ENCODE data around the gene SDK1.
"Not testable (repeated sequence)": the region's sequence is repeated elsewhere in the genome, so short reads cannot be mapped to it uniquely, and the experiment has no call there.

The SDK1 gene

DNA sequence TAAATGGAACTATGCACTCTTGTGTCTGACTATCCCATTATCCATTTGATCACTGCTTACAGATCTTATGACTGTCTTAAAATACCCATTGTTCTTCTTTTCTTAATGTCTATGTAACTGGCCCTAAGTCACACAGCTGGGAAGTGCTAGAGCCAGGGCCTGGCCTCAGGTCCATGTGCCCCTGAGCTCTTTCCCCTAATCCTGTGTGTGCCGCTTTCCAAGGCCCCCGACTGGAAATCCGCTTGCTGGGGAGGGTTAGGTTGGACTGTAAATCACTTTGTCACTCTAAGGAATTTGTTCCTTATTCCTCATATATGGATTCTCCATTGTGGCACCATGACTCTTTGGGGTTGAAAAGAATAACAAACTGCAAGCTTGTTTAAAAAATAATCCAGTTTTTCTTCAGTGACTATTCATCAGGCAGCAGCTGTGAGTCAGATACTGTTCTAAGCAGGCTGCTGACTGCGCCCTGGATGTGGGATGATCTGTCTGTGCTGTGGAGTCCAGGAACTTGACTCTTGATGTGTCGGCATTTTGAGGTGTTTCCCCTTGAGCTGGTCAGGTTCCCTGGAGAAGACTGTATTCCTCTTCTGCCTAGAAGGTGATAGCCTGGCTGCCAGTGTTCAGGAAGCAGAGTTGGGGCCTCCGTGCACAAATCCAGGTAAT, 236.3 kb downstream of the SDK1 start:
- DNase-seq (ENCODE audit: low spot score): no peak

DNA sequence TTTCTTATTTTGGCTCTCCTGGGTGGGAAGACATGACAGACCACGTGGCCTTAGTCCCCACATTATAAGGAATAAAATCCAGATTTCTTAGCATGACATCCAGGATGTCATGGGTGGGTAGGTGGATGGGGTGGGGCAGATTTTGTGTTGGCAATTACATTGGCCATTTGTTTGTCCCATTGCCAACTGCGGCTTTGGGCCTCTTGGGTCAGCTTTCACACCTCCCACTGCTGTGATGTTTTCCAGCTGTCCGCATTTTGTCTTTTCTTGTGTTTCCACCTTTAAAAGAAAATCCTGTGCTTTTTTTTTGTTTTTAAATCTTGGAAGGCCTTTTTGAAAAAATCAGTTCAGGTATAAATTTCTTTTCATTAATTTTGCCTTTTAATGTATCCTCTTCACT, 237.0 kb downstream of the SDK1 start:
- no peak for DNase-seq (ENCODE audit: low spot score)

DNA sequence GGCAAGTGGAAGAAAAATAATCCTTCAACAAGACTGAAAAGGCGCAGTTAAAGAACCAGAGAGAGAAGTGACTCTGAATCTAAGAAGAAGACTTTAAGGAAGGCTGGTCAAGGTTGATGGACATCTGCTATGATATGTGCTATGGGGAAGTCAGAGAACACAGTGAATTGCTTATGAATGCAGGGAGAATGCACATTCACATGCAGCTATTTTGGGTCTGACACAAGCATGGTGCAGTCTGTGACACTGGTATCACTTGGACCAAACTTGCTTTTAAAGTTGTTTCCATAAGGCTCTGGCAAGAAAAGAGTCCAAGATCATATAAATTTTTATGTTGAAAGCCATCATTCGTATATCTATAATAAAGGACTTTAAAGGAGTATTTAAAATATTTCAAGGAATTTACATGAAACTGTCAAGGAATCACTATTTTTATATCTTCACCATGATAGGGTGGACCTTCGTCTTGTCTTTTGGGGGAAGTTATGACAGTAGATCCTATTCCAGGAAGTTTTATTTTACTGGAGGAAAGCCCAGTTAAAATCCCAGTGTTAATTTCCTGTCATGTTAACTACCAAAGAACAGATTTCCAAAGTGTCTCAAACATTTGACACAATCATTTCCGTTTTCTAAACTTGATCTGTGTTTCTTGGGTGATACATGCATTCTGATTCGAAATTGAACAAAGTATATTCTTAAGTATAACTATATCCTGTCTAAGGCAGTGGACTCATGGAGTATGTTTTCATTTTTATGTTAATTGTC, 239.6 kb downstream of the SDK1 start:
- no peak for DNase-seq (ENCODE audit: low spot score)

- DNase-seq (ENCODE audit: low spot score): no peak
Observed at GRCh38 chr7:3544202-3544601, 243.2 kb downstream of the SDK1 start.

GRCh38 chr7:3548815-3549214, 247.8 kb downstream of the SDK1 start:
- DNase-seq (ENCODE audit: low spot score): no peak

DNA sequence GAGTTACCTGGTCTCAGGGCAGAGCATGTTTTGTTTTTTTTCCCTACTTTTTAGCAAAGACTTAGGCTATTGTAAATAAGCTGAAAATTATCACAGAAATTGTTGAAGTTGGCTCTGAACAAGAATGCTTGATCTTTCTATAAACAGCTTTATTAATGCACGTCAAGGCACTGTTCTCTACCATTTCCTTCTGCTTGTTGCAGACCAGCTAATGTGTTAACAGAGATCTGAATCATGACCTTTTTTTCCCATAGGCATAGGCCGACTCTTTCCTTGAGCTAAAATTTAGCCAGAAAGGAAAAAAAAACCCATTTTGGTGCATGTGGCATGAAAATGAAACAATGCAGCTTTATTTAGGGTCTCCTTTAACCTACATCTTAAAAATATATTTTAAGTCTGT, 248.5 kb downstream of the SDK1 start:
- DNase-seq (ENCODE audit: low spot score): no peak

GRCh38 chr7:3551536-3551935, 250.5 kb downstream of the SDK1 start:
- no peak for DNase-seq (ENCODE audit: low spot score)

GRCh38 chr7:3552499-3552898, 251.4 kb downstream of the SDK1 start:
- no peak for DNase-seq (ENCODE audit: low spot score)

DNA sequence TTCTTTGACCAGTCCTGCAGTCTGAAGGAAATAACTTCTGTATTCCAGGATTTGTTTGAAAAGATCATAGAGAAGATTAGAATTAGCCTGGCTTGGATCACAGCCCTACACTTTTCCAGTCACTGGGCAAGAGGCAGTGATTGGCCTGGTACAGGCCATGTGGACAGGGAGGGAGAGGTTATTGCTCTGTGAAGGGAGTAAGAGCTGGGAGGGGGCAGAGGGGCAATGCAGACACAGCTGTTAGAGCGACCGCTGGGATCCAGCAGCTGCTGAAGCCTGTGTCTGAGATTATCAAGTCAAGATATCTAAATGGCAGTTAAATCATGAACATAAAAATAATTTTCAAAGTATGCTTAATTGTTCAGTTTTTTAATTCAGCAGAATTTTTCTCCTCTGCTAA, 257.3 kb downstream of the SDK1 start:
- DNase-seq (ENCODE audit: low spot score): no peak

DNA sequence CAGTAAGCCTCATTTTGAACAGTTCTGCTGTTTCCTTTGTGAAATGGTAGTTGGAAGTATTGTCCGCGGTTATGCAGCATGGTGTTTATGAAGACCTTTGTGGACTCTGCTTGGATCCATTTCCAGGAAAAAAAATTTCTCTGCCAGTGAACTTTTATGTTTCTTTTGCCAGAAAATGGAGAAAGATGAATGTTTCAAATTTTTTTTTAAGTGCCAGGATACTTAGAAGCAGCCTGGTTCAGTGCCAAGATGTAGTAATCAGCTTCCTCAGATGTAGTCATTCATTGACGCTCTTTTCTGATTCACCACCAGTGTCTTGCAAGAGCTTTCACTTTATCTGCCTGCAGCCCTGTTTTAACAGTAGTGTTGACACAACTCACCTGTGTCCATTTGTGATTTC, 258.2 kb downstream of the SDK1 start:
- no peak for DNase-seq (ENCODE audit: low spot score)

- DNase-seq (ENCODE audit: low spot score): no peak
Observed at GRCh38 chr7:3560495-3560894, 259.4 kb downstream of the SDK1 start.

DNA sequence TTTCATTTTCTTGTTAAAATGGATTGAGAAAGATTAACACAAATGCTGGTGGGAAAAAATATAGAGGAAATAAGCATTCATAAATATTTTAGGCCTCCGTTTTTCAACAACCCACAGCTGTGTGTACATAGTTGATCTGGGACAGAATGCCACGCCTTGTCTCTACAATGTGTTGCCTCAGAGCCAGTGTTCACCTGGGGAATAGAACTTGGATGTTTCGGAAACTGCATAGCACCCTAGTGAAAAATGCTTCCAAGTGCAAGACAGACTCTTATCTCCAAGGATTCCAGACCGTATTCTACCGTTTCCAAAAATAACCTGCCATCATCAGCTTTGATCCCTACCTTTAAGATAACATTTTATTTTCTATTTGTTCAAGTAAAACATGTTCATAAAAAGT, 260.9 kb downstream of the SDK1 start:
- DNase-seq (ENCODE audit: low spot score): no peak

DNA sequence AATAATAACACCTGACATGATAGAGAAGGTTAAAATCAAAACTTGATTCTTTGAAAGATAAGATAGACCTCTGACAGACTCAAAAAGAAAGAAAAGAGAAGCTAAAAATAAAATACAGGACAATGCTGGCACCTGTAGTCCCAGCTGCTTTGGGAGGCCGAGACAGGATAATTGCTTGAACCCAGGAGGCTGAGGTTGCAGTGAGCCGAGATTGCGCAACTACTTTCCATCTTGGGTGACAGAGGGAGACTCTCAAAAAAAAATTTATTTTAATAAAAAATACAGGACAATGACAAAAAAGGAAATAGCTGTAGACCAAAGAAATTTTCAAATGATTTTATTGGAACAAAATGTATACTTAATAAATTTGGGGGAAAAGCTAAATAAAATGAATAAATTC, 263.2 kb downstream of the SDK1 start:
- DNase-seq (ENCODE audit: low spot score): no peak

GRCh38 chr7:3568516-3568915, 267.5 kb downstream of the SDK1 start:
- no peak for DNase-seq (ENCODE audit: low spot score)

DNA sequence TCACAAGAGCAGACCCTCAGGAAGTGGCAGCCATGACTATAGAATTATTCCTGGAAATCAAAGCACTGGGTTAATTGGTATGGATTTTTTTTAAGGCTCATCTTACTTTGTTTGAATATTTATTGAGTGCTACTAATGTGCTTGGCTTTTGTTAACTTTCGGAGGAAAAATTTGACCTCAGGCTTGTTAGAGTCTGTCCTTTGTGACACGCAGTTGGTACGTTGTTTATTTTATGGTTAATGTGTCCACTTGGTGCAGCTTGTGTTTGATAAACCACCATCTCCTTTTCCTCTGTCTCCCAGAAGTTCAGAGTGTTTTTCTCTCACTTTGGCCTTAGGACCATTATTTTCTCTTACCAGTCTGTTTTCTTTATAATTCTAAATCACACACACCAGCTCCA, 268.6 kb downstream of the SDK1 start:
- DNase-seq (ENCODE audit: low spot score): no peak

DNA sequence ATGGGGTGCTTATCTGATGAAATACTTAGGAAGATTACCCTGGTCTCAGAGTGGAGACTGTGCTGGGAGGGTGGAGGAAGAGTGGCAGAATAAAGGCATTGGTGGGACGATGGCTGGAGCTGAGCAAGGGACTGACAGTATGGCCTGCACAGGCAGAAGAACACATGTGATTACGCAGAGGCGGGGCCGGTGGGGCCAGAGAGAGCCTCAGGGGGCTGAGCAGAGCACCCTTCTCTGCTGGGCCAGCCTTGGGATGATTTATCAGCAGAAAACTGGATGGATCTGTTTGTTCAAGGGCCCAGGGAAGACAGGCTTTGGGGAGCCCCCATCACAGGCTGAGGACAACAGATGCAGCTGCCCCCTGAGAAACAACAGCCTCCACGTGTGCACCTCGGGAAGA, 272.1 kb downstream of the SDK1 start:
- DNase-seq (ENCODE audit: low spot score): no peak

DNA sequence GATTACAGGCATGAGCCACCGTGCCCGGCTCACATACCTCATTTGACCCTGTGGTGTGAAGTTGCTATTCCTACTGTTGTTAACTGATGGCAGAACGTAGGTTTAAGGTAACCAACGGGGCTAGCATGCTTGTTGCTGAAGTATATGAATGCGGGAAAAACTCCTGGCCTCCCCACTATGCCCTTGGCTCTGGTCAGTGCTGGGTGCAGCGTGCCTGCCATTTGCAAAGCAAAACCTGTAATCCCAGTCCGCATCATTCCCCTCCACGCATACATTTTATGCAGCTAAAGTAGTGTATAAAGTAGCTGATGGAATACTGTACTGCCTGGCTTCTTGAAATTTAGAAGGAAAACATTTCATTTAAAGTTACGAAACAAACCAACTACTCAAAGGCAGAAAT, 273.3 kb downstream of the SDK1 start:
- DNase-seq (ENCODE audit: low spot score): no peak

- DNase-seq (ENCODE audit: low spot score): no peak
Observed at GRCh38 chr7:3575753-3576531, 274.9 kb downstream of the SDK1 start.

DNA sequence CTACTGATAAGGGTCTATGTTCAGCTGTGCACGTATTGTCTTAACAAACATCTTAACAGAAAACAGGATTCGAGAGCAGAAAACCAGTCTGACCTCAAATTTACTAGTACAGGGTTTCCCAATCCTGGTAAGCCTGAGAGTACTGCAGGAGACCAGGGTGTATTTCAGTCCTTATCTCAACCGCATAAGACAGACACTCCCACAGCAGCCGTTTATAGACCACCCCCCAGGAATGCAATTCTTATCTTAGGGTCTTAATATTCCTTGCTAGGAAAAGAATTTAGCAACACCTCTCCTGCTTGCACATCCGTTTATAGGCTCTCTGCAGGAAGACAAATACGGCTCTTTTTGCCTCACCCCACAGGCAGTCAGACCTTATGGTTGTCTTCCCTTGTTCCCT, 277.3 kb downstream of the SDK1 start:
- no peak for DNase-seq (ENCODE audit: low spot score)

GRCh38 chr7:3579638-3580219, 278.7 kb downstream of the SDK1 start:
- DNase-seq (ENCODE audit: low spot score): no peak

- DNase-seq (ENCODE audit: low spot score): not testable (repeated sequence)
Observed at GRCh38 chr7:3582145-3582544, 281.1 kb downstream of the SDK1 start.

DNA sequence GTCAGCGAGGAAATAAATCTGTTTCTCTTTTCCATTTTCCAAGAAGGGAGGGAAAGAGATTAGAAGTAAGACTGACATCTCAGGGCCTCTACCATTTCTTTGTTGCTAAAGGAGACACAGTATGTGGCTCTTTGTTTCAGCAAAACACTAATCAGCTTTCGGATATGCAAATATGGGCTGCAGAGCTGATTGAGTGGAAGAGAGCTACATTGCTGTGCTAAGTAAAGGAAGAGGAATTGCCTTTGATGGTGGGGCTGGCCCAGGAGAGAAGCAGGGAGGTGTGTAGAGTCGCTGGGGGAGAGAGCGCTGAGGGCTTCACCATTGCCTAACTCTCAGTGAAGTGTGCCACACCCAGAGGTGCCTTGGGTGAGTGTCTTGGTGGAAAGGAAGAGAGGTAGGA, 284.8 kb downstream of the SDK1 start:
- no peak for DNase-seq (ENCODE audit: low spot score)

GRCh38 chr7:3588341-3588740, 287.3 kb downstream of the SDK1 start:
- no peak for DNase-seq (ENCODE audit: low spot score)

Data from germinal center (tissue), 1 donor.